Chondrocyte (in vitro differentiated cells): ENCODE measurements around the gene MYO5C. TPM values are rescaled to one million over a fixed set of nuclear protein-coding genes. Genes with fewer than 3 reads are reported as not detected.

ENCODE experiments used
- DNase-seq: peaks from one replicate; pipeline ENCODE4 v3.0.0; 2021; ENCODE audit warnings: mixed read lengths, low spot score
- H3K27ac Mint-ChIP-seq: one replicate; pipeline ENCODE4 v1.8.0; 2021; ENCODE audit warnings: mild to moderate bottlenecking, moderate library complexity, mixed read lengths; ENCODE audit not compliant: unreplicated experiment
- H3K27me3 Mint-ChIP-seq: 2 replicates; pipeline ENCODE4 v1.8.0; 2021; ENCODE audit warnings: low read depth, mixed read lengths
- H3K36me3 Mint-ChIP-seq: 2 replicates; pipeline ENCODE4 v1.8.0; 2021; ENCODE audit warnings: low read depth, mixed read lengths
- H3K4me1 Mint-ChIP-seq: 2 replicates; pipeline ENCODE4 v1.8.0; 2021; ENCODE audit warnings: low read depth, mild to moderate bottlenecking, mixed read lengths
- H3K4me3 Mint-ChIP-seq: one replicate; pipeline ENCODE4 v1.8.0; 2021; ENCODE audit warnings: mild to moderate bottlenecking, moderate library complexity, mixed read lengths; ENCODE audit not compliant: unreplicated experiment
- H3K9me3 Mint-ChIP-seq: 2 replicates; pipeline ENCODE4 v1.8.0; 2021; ENCODE audit warnings: low read depth, mixed read lengths
- total RNA-seq: library from RNA; stranded (reverse); gene quantifications from 3 replicates; pipeline ENCODE4 v1.2.1, GENCODE V29; 2021
- TF ChIP-seq, protein P1 (sequence below): fragments of 200-600 bp; sonication (generic); IDR thresholded peaks from 2 replicates; pipeline ENCODE4 v1.5.0; 2021; ENCODE audit warnings: antibody characterized with exemption, mild to moderate bottlenecking, moderate library complexity

MYO5C gene
- total RNA-seq, 1 donor from 2014 or later, result 1.4 TPM

DNA sequence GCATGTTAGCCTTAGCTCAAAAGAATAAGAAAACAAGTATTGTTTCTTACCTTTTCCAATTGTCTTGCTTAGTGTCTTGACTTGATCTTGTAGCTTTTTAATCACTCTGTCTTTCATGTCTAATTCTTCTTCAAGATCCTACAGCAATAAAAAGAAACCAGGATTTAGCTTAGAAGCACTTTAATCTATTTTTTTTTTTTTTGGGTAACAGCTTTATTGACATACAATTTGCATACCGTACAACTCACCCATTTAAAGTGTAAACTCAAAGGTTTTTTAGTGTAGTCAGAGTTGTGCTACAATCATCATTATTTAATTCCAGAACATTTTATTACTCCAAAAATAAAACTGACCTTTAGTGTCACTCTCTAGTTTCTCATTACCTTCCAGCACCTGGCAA, 81.1 kb downstream of the MYO5C start:
- H3K4me3 Mint-ChIP-seq, result no peak overlapping the region
- no peaks in the 10 kb centered on the region for H3K27me3 Mint-ChIP-seq
- TF ChIP-seq, protein P1, sequence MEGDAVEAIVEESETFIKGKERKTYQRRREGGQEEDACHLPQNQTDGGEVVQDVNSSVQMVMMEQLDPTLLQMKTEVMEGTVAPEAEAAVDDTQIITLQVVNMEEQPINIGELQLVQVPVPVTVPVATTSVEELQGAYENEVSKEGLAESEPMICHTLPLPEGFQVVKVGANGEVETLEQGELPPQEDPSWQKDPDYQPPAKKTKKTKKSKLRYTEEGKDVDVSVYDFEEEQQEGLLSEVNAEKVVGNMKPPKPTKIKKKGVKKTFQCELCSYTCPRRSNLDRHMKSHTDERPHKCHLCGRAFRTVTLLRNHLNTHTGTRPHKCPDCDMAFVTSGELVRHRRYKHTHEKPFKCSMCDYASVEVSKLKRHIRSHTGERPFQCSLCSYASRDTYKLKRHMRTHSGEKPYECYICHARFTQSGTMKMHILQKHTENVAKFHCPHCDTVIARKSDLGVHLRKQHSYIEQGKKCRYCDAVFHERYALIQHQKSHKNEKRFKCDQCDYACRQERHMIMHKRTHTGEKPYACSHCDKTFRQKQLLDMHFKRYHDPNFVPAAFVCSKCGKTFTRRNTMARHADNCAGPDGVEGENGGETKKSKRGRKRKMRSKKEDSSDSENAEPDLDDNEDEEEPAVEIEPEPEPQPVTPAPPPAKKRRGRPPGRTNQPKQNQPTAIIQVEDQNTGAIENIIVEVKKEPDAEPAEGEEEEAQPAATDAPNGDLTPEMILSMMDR, result no peak
- no peak for DNase-seq
- no peaks in the 10 kb centered on the region for H3K4me1 Mint-ChIP-seq
- peaks cover 3% of the 10 kb centered on the region for H3K36me3 Mint-ChIP-seq
- H3K27ac Mint-ChIP-seq, result no peak overlapping the region
- no peaks in the 10 kb centered on the region for H3K9me3 Mint-ChIP-seq

GRCh38 chr15:52213206-52213605, 82.4 kb downstream of the MYO5C start:
- Mint-ChIP-seq H3K27me3 (no peaks in the 10 kb centered on the region), H3K36me3 (peaks cover 3% of the 10 kb centered on the region), H3K27ac (no peak overlapping the region), H3K4me3 (no peak overlapping the region), H3K4me1 (no peaks in the 10 kb centered on the region), H3K9me3 (no peaks in the 10 kb centered on the region)
- no peak for DNase-seq
- TF ChIP-seq, protein P1, result no peak

GRCh38 chr15:52208306-52208946, 87.2 kb downstream of the MYO5C start:
- no peaks in the 10 kb centered on the region for H3K27me3 Mint-ChIP-seq
- no peak for DNase-seq
- no peaks in the 10 kb centered on the region for H3K4me1 Mint-ChIP-seq
- no peak overlapping the region for H3K4me3 Mint-ChIP-seq
- no peak overlapping the region for H3K27ac Mint-ChIP-seq
- TF ChIP-seq, protein P1, result peak; percentile 77
- no peaks in the 10 kb centered on the region for H3K9me3 Mint-ChIP-seq
- H3K36me3 Mint-ChIP-seq, result no peaks in the 10 kb centered on the region

DNA sequence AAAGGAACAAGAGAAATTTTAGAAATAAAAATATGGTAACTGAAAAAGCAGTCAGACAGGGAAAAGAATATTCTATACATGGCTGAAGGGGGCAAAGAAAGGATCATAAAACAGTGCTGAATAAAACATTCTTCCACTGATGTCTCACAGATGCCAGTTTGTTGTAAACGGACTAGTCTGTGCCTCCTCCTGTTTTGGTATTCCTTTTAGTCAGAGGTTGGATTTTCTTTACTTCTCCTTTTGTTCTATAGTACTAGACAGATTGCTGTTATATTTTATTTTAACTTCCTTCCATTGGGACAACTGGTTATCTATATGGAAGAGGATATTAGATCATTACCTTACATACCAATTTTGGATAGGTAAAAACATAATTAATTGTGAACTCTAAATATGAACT, 88.4 kb downstream of the MYO5C start:
- H3K36me3 Mint-ChIP-seq, result no peaks in the 10 kb centered on the region
- H3K27me3 Mint-ChIP-seq, result no peaks in the 10 kb centered on the region
- no peaks in the 10 kb centered on the region for H3K9me3 Mint-ChIP-seq
- DNase-seq, result no peak
- no peak overlapping the region for H3K27ac Mint-ChIP-seq
- TF ChIP-seq, protein P1, result no peak
- no peaks in the 10 kb centered on the region for H3K4me1 Mint-ChIP-seq
- no peak overlapping the region for H3K4me3 Mint-ChIP-seq

DNA sequence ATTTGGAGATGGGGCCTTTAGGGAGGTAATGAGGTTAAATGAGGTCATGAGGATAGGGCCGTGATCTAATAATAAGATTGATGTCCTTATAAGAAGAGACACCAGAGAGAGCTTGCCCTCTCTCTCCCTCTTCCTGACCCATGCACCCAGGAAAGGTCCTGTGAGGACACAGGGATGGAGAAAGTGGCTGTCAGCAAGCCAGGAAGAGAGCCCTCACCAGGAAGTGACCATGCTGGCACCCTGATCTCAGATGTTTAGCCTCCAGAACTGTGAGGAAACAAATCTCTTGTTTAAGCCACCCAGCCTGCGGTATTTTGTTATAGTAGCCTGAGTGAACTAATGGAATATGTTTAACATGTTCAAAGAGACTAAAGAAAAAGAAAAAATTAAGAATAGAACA, 89.2 kb downstream of the MYO5C start:
- TF ChIP-seq, protein P1, result no peak
- DNase-seq, result no peak
- H3K4me1 Mint-ChIP-seq, result peaks cover 3% of the 10 kb centered on the region
- no peak overlapping the region for H3K4me3 Mint-ChIP-seq
- no peak overlapping the region for H3K27ac Mint-ChIP-seq
- H3K27me3 Mint-ChIP-seq, result no peaks in the 10 kb centered on the region
- H3K36me3 Mint-ChIP-seq, result no peaks in the 10 kb centered on the region
- no peaks in the 10 kb centered on the region for H3K9me3 Mint-ChIP-seq
